GM13976 (cell line): ENCODE measurements around the gene RAB26.
"Not testable (repeated sequence)": the region's sequence is repeated elsewhere in the genome, so short reads cannot be mapped to it uniquely, and the experiment has no call there.

Source experiments
- DNase-seq: peaks from one replicate; pipeline ENCODE4 v3.0.0; 2012; ENCODE audit warnings: low spot score
- in situ Hi-C: fragments of 300-500 bp; cut with MboI; formaldehyde crosslinking; loops from one replicate; pipeline ENCODE4 v1.12.0; 2022; ENCODE audit warnings: low sequenced_read_pairs, mixed read lengths, inconsistent platforms; ENCODE audit not compliant: unreplicated experiment
- TF ChIP-seq, protein P1 (sequence below): IDR thresholded peaks from 2 replicates; pipeline ENCODE4 v1.5.1; 2012; ENCODE audit warnings: borderline replicate concordance, mild to moderate bottlenecking; ENCODE audit not compliant: insufficient read depth; ENCODE audit errors: extremely low read depth, missing control alignments, control extremely low read depth

Gene RAB26

DNA sequence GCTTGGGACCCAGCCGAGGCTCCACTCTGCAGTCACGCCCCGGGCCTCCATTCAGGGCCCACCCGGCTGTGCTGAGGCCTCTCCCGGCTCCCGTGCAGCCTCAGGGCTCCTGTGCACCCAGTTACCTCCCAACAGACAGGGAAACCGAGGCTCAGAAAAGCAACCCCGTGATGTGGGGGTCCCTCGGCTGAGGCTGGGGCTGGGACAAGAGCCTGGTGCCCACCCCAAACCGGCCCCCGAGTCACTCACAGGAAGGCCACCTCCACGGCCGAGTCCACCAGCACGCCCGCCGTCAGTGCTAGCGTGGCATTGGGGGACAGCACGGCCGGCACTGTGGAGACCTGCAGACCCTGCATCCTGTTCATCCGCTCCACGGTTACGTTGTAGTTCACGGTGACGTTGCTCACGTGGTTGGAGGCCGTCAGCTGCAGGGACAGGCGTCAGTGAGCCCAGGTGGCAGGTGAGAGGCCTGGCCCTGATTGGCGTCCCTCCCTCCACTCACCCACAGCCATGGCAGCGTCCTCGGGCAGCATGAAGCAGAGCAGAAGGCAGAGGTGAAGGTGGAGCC, 35.8 kb upstream of the RAB26 start:
- in situ Hi-C loops, DNase-seq: not testable (repeated sequence)

DNA sequence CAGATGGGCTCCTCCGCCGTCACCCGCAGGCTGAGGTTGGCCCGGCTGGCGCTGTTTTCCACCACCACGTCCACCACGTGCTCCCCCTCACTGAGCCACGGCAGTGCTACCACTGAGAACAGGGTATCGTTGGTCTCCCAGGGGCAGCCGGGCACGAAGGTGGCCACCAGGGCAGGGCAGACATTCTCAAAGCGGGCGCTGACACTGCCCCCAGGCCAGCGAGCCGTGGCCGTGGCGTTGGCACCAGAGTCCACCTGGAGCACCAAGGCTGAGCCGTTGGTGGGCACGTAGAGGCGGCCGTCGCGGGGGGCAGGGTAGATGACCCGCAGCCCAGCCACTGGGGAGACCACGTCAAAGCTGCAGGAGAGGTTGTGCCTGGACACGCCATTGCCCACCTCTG, 34.2 kb upstream of the RAB26 start:
- in situ Hi-C loops, DNase-seq: not testable (repeated sequence)

DNA sequence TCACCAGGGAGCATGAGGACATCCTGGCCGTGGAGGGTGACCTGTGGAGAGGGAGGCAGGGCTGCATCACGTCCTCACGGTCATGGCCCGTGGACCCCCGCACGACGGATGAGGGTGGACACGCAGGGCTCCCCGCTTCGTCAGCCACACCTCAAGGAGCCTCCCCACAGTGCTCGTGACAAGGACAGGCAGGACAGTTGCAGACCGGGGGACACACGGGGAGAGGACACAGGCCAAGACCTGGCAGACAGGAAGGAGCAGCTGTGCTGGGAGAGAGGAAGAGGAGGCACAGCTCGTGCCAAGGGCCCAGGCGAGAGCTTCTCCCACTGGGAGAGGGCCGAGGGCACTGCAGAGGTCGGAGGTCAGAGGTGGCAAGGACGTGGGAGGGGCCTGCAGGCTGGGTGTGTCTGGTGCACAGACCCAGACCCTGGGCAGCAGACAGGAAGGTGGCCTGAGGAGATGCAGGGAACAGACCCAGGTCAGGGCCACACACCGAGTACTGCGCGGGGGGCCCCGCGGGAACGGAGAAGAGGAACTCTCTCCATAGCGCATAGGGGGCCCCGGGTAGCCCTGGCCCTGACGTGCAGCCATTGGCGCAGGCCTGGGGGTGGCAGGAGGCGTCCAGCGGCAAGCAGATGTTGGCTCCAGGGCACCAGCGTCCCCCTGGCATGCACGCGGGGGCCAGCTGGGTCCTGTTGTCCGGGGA, 33.4 kb upstream of the RAB26 start:
- in situ Hi-C loops = not testable (repeated sequence)

DNA sequence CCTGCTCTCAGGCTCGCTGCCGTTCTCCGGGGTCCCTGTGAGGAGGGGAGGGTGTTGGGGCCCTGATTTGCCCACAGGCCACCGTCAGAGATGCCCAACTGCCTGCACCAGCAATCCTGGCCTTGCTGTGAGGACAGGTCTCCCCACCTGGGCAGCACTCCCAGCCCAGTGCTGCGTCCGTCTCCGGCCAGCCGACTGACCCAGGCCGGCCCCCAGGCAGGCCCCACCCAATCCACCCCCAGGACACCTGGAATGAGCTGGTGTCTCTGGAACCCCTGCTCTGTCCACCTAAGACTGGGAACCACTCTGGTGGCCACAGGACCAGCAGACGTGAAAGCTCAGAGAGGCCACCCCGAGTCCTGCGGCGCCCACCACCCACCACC, 32.8 kb upstream of the RAB26 start:
- TF ChIP-seq, protein P1, sequence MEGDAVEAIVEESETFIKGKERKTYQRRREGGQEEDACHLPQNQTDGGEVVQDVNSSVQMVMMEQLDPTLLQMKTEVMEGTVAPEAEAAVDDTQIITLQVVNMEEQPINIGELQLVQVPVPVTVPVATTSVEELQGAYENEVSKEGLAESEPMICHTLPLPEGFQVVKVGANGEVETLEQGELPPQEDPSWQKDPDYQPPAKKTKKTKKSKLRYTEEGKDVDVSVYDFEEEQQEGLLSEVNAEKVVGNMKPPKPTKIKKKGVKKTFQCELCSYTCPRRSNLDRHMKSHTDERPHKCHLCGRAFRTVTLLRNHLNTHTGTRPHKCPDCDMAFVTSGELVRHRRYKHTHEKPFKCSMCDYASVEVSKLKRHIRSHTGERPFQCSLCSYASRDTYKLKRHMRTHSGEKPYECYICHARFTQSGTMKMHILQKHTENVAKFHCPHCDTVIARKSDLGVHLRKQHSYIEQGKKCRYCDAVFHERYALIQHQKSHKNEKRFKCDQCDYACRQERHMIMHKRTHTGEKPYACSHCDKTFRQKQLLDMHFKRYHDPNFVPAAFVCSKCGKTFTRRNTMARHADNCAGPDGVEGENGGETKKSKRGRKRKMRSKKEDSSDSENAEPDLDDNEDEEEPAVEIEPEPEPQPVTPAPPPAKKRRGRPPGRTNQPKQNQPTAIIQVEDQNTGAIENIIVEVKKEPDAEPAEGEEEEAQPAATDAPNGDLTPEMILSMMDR = no peak
- in situ Hi-C loops = no loop called here
- DNase-seq = no peak

More for the DNA sequence above, 33.4 kb upstream of the RAB26 start:
- DNase-seq = not testable (repeated sequence)

DNA sequence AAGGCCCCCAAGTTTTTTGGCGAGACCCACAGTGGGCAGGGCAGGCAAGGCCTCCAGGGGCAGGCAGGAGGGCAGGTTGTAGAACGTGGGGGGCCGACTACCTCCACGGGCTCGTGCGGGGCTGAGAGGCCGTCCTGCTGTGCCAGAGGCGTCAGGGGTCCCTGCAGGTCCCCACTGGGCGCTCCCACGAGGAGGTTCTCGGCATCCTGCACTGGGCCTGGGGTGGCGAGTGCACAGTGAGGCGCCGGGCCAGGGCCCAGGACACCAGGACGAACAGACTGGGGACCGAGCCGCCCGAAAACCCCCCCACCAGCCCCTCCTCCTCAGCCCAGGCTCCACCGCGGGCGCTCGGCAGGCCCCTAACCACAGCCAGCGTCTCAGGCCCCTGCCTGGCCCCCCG, 32.0 kb upstream of the RAB26 start:
- DNase-seq, in situ Hi-C loops: not testable (repeated sequence)

DNA sequence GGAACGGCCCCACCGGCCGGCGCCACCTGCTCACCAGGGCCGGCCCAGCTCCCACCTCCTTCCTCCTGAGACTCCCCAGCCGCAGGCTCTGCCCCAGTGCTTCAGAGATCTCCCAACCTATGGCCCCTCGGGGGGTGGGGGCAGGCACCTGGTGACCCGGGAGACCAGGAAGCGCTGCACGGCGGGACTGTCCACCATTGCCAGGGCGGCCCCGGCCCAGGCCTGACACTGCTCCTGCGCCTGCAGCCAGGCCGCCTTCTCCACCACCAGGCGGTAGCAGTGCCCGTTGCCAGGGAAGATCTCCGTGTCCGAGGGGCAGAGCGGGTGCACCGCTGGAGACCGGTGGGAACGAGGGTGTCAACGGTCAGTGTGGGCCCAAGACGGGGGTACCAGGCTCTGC, 31.1 kb upstream of the RAB26 start:
- in situ Hi-C loops, DNase-seq: not testable (repeated sequence)

DNA sequence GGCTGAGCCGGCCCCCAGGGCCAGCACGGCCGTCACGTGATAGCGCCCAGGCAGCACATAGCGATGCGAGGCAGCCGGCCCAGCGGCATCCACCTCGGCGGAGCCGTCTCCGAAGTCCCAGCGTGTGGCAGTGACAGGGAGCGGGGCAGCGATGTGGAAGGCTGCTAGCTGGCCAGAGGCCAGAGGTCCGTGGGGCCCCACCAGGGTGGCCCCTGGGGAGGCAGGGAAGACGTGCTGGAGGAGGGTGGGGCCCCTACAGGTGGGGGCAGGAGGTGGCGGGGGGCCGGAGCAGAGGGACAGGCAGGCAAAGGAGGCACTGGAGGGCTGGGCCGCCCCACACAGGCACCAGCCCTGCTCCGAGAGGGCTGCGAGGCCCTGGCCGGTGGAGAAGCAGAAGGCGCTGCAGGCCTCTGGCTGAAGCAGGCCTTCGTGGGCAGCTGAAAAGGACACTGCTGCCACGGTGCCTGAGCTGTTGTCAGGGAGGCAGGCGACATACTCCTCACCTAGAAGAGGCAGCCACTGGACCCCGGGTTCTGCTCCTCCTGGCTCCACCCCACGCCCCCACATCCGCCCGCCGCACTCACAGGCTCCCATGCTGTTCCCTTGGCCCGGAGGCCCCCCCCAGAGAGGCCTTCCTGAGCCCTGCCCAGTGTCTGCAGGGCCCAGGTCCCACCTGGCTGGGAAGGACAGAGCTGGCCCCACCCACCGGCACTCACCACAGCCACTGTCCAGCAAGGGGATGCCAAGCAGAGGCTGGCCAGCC, 30.3 kb upstream of the RAB26 start:
- in situ Hi-C loops, DNase-seq: not testable (repeated sequence)

DNA sequence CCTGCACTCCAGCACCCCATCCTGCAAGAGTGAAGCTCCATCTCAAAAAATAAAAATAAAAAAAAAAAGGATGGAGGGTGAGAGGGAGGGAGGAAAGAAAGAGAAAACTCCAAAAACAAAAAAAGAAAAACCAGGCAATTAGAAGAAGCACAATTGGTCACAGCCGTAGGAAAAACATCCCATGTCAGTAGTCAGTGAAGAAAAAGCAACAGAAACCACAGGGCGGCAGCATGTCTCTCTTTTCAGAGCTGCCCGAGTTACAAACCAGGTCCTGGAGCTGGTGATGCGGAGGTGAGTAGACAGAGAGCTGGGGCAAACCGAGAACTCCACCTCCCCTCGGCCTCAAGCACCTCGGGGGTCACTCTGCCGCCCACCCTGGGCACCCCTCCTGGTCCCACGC, 27.1 kb upstream of the RAB26 start:
- in situ Hi-C loops = not testable (repeated sequence)
- TF ChIP-seq, protein P1 = peak; percentile 31
- DNase-seq = peak; percentile 51

DNA sequence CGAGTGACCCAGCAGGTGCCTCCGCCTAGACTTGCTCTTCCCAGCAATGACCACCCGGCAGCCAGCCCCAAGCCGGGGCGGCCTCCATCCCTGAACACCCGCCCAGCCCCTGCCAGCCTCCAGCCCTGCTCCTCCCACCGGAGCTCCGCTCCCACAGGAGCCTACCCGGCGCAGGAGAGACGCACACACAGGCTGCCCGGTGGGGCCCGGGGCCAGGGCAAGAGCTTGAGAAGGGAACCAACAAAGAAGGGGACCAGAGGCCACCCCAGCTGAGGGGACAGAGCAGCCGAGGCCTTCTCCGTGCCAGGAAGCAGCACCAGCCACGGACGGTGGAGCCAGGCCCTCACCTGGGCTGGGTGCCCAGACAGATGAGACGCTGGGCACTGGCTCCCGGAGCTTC, 26.6 kb upstream of the RAB26 start:
- in situ Hi-C loops = no loop called here
- TF ChIP-seq, protein P1 = no peak

DNA sequence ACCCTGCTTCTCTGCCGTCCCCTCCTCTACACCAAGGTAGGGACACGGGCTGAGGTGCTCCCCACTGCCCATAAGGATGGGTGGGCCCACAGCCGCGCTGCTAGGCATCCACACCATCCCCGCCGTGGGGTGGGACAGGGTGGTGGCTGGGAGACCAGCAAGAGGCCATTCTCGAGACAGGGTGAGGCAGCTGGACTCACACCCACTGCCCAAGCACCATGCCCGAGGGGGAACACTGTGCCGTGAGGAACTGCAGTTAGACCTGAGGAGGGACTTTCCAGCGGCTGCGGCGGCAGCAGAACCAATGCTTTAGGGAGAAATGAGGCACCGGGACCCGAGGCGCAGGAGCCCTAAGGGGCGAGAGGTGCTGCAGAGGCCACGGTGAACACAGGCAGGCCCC, 26.0 kb upstream of the RAB26 start:
- in situ Hi-C loops = no loop called here
- TF ChIP-seq, protein P1 = no peak
- DNase-seq = no peak

More for the DNA sequence above, 26.6 kb upstream of the RAB26 start:
- DNase-seq = no peak

DNA sequence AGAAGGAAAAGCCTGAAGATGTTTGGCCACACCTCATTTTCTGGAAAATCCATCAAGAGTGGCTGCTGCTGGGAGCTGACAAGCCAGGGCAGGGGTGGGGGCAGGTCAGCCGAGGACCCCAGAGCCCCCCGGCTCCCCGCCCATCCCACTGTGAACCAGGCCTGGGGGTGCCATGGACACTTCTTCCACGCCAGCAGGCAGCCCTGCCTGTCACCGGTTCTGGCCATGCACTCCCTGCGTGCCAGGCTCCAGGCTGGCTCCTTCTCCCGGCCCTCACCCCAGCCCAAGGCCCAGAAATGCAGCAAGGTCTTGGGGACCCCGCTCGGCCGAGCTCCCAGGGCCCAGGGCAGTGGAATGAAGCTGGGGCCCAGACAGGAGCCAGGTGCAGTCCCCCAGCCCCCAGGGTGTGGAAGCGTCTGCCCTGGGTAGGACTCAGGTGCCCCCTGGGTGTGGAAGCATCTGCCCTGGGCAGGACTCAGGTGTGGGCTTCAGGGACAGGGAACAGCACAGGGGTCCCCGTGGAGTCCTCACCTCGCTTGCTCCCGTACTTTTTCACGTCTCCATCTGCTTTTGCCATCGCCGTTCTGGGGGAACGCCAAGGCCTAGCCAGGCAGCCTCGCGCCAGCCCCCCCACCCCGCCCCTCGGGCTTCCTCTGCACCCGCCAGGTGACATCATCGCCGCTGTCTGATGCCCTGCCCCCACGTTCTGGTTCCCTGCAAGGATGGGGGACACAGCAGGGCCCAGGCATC, 25.3 kb upstream of the RAB26 start:
- DNase-seq, in situ Hi-C loops: not testable (repeated sequence)

DNA sequence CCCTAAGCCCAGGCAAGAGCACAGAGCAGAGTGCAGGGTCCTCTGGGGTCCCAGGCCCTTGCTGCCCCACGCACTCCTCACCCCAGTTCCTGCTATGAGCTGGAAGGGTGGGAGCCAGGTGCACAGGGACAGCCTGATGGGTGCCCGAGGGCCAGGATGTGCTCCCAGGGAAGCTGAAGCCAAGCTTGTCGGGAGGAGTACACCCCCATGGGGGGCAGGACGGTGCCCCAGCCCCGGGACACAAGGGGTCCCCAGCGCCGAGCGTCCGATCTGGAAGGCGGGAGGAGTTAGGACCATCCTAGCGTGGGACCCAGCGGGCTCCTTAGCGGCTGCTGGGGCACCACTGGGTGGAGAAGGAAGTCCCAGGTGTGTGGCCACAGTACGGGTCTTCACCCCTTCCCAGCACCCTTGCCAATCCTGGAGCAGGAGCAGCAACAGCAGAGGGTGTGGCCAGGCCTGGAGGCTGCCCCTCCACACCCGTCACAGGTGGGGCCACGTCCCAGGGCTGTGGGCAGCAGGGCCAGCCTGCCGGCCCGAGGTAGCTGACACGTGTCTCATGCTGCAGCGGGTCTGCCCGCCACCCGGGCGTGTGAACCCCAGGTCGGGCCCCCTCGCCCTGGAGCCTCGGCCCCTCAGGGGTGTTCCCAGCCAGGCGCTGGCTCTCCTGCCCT, 24.6 kb upstream of the RAB26 start:
- DNase-seq, in situ Hi-C loops: not testable (repeated sequence)
